ENCODE results near the gene MSMB.
"Not testable (repeated sequence)": the region's sequence is repeated elsewhere in the genome, so short reads cannot be mapped to it uniquely, and the experiment has no call there.

MSMB gene, protein sequence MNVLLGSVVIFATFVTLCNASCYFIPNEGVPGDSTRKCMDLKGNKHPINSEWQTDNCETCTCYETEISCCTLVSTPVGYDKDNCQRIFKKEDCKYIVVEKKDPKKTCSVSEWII

DNA sequence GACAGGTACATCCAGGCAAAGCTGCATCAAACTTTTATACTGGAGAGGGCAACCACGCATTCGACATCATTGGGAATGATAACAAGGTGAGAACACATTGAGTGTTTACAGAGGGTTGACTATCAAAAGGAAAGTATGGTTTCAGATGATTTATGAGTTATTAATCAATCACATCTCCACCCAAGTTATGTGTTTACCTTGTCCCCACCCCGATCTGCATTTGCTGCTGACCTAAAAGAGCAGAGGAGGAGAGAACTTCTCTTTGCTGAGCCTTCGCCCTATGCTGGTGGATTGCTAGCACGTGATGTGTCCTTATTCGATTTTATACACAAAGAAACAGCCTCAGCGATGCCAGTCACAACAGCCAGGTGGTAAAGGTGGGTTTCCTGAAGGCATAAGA, at the start of gene MSMB:
MSMB (minus strand) TSS at position 9 of the 400 bp plus-strand sequence. CDS start 32 bp downstream, outside the sequence.
- no peak for DNase-seq

DNA sequence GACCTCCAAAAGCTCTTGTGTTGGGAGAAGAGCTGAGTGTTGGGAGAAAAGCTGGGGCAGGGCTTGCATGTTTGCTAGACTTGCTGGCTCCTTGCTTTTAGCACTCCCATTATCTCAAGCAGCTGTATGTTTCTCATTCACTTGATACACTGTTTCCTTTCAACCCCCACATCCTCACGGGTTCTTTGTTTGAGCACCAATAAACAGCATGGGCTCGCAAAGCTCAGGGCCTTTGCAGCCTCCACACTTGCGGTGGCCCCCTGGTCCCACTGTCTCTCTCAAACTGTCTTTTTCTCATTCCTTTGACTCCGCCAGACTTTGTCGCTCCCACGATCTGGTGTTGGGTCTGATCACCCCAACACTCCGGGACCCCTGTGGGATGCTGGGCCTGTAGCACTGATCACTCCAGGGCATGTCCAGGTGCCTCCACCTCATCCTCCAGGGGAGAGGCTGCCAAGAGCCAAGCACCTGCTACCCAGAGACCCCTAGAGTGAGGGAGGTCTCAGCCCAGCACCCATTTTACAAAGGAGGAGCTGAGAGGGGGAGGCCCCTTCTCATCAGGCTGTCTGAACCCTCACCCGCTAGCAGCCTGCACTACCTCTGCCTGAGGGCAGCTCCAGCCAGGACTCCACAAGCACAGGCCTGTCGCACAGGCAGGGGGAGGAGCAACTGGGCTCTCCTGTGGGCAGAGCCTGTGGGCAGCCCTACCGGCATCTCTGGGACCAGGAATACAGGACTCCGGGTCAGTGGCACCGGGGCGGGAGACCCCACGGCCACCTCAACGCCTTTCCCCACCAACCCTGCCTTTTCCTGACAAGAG, 49.1 kb upstream of the MSMB start:
- no peak for DNase-seq

DNA sequence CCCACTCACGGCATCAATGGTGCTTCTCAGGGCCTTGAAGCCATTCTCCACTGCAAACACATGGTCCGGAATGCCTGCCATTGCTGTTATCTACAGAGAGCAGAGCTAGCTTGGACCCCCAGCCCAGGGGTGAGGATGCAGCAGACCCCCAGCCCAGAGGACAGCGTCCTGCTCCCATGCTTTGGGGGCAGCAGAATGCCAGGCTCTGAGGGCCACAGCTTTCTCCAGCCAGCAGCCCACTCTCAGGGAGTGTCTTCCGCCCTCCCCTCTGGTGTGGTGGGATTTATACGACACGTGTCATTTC, 48.1 kb upstream of the MSMB start:
- no peak for DNase-seq

DNA sequence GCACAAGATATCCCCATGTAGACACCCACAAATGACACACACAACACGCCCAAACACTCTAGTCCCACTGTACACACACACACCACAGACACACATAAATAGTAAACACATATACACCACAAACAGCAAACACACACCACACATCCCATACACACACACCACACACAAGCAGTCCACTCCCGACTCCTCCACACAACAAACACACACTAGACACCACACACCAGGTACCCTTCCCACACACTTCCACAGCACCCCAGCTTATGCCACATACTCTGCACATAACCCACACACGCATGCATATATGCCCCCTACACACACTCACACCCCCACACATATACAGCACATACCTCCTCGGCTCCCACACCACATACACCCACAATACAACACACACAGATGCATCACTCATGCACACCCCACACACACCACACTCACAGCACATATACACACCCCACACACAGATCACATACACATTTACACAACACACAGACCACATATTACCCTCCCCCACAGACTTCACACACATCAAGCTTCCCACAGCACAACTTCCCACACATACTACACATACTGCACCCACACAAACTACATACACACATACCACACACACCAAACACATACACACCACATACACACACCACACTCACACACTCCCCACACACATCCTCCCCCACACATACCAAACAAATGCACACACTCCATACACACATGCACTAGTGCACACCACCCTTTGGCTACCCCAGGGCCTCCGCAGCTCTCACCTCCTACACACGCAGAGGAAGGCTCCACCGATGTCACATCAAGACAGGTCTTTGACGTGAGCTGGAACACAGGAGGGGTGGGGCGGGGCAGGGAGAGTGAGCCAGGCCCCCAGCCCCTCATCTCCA, 47.5 kb upstream of the MSMB start:
- DNase-seq: not testable (repeated sequence)

DNA sequence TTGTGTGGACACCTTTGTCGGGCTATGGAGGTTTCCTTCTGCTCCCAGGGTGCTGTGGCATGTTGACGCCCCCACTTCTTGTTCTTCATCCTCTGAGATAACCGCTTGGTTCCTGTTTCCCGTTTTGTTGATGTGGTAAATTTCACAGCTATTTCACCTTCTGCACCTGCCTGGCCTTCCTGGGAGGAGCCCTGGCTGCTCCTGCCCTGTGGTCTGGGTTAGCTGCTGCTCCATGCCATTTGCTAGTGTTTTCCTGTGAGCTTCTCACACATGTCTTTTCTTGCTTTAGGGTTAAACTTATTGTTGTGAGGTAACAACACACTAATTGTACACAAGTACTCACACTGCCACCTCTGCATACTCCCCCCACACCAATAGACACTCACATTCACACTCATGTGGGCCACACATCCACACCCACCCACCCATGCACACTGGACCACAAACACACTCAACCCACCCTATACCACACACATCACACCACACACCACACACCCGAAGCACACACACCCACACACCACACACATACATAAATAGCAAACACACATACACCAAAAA, 46.5 kb upstream of the MSMB start:
- no peak for DNase-seq

DNA sequence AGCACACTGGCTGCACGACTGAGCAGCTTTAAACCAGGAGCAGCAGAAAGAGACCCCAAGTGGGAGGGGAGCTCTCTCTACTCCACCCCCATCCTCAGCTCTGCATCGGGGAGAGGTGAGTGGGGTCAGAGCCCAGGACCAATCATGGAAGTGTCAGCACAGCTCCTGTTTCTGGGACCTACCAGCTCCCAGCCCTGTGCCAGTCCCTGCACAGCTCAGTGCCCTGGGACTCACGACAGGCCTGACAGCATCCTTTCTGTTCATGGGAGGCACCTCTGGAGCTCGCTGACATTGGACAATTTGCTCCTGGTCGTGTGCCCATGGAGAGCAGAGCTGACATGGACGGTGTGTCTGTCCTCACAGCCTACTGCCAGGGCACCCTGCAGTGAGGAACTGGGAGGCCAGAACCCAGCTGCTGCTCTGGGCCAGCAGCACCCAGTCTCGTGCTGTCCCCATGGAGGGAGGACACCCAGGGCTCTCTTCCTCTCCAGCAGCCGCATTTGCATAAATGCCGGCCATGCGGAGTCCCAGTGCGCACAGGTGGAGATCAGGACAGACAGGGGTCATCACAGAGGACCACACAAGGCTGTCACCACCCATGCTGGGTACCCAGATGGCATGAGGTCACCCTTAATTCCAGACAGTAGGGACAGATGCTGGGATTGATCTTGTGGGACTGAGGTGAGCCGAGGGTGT, 45.9 kb upstream of the MSMB start:
- DNase-seq: no peak

DNA sequence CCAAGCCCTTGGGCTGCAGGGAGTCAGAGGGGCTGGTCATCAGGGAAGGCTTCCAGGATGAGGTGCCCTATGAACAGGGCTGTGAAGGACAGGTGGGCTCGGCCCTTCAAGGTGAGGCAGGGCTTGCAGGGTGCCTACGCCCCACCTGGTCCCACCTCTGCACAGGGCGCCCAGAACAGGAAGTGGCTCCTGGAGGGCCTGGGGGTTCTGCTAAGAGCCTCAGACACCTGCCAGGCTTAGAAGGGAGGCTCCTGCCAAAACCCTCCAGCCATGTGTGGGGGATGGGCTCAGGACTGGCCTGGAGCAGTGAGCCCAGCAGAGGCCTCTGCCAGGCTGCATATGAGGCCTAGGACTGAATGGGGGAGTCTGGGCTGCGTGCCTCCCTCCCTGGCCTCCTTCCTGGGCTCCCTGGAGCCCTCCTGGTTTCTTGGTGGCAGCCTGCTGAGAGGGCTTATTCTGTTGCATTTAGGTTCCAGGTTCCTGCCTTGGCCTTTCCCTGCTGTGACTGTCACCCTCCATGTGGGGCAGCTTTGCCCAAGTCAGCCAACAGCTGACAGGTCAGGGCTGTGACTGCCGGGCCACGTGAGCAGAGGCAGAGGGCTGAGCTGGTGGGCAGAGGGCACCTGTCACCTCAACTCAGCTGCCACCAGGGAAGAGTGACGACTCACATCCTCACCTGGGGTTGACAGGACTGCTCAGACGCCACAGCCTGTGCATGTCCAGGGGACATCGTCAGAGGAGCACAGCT, 45.2 kb upstream of the MSMB start:
- no peak for DNase-seq

DNA sequence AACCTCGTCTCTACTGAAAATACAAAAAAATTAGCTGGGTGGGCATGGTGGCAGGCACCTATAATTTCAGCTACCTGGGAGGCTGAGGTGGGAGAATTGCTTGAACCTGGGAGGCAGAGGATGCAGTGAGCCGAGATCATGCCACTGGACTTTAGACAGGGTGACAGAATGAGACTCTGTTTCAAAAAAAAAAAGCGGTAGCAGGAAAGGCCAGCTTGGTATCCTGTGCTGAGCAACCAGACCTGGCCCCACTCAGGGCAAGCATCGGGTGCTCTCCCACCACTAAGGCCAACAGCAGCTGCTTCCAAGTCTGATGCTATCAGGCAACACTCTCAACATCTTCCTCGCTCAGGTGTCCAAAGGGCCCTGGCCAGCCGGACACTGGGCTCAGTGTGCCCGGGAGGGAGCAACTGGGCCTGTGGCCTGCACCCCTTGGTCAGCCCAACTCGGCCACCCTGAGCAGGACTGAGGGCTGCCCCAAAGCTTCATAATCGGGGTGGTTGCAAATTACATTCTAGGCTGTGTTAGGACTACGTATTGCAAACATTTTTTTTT, 44.3 kb upstream of the MSMB start:
- DNase-seq: no peak

DNA sequence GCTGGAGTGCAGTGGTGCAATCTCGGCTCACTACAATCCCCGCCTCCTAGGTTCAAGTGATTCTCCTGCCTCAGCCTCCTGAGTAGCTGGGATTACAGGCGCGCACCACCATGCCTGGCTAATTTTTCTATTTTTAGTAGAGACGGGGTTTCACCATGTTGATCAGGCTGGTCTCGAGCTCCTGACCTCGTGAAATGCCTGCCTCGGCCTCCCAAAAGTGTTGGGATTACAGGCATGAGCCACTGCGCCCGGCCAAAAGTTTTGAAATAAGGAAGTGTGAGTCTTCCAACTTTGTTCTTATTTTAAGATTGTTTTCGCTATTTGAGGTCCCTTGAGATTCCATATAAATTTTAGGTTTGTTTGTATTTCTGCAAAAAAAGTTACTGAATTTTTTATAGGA, 41.3 kb upstream of the MSMB start:
- not testable (repeated sequence) for DNase-seq

DNA sequence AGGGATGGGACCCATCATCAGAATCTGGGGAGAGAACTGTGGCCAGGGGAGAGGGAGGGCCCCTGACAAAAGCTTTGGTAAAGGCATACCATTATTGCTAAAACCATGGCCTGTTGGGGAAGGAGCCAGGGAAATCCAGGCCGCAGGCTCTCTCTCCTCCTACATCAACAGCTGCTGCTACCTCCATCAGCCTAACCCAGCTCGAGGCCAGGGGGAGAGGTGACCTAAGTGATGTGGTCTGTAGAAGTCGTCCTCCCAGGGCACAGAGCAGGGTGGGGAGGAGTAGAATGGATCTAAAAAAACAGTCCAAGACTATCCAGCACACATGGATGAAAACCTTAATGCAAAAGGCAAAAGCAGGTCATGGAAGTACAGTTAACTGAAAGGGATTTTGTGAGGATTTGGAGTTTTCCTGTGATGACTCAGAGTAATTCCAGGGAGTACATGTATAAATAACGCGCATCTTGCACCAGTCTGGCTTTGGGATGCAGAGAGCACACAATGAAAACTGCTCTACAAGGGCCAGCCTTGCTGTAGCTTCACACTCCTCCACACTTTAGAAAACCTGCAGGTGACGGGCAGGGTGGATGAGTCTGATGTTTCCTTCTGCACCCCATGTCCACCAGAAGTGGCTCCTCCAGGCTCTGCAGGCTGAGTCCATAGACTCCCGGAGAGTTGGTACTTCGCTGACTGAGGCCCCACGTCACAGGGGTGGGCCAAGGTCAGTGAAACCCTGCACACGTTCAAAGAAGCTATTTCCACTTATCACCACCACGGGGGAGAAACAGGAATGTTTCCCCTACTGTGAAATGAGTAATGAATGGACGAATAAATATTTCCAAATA, 38.5 kb upstream of the MSMB start:
- DNase-seq: no peak

DNA sequence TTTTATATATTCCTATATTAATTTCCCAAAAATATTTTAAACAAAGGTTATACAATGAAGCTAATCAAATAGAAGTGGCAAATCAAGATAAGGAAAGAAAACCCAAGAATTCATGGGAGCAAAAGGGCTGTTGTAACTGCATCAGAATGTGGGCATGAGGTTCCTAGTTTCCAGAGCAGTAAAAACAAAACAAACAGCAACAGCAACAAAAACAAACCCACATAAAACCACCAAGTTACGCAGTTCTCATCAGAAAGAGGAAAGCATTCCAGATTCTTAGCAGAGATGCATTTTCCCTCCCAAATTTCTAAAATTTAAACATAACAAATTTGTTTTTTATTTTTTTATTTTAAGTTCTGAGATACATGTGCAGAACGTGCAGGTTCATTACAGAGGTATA, 34.8 kb upstream of the MSMB start:
- no peak for DNase-seq

DNA sequence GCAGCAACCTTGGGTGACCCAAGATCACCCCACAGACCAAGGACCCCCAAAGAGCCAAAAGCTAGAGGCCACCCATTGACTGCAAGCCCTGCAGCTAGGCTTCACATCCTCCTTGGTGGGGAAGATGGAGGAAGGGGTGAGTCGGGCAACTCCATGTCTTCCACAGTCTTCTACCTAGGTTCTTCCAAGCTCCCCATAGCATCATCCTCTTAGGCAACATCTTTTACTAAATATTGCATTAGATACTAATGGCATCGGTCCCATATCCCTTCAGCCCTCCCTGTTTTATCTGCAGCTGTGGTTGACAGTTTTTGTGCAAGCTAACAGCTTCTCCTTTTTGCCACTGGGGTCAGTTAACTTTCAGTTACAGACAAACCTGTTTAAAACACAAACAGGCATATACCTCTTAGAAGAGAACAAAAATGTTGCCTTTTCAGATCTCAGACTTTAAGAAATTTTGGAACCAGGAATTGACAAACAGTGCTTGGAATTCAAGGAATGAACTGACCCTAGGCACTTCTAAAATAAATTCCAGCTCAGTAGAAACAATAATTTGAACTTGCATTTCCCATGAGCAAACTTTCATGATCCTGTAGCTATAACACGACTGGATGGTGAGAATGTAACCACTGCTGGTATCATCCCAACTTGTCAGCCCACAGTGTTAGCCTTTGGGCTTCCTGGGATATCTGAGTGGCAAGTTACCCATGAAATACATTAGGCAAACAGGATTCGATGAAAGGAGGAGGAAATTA, 33.9 kb upstream of the MSMB start:
- DNase-seq: no peak

DNA sequence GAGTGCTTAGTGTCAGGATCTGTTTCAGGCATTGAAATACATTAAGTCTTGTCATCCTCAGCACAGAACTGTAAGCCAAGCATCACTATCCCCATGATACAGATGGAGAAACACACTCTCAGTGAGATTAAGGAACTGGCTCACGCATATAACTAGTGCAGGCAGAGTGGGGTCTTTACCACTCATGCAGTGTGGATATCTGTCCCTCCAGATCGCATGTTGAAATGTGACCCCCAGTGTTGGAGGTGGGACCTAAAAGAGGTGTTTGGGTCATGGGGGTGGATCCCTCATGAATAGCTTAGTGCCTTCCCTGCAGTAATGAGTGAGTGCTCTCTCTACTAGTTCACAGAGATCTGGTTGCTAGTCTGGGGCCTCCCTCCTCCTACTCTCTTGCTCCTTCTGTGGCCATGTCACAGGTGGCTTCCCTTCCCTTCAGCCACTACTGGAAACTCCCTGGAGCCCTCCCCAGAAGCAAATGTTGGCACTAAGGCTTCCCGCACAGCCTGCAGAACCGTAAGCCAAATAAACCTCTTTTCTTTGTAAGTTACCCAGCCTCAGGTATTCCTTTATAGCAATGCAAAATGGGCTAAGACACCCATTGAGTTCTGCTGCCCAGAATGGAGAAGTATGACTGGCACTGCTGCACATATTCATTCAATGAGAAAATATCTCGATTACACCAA, 31.8 kb upstream of the MSMB start:
- DNase-seq: no peak

DNA sequence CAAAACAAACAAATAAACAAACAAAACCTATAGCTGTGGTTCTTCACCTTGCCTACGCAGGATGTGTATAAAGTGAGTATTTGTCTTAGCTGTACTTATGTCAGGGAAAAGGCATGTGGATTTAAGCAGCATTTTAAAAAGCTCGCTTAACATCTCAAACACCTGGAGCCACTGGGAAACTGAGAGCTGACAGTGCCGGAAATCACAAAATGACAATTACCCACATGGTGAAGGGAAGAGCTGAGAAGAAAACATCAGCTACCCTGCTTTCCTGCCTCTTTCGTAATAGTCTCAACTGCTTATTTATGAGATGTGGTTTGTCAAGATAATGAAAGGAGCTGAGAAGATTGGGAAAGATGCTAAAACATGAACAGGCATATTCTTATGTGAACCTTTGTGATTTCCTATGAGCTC, 31.1 kb upstream of the MSMB start:
- DNase-seq: no peak

DNA sequence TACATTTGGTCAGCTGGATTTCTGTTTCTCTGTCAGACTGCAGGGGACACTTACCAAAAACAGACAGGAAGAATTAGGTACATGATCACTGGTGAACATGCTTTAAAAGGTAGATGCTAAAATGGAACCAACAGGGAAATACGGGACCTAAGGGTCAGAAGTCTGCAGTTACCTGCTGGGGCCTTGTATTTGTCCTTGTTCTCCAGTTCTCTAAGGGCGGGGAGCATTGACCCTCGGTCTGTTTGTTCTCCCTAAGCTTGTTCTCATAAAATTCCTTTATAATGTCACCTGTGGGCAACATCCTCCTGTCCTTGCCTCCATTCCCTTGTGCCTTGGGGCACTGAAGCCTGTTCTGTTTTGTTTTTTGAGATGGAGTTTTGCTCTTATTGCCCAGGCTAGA, 29.8 kb upstream of the MSMB start:
- no peak for DNase-seq

DNA sequence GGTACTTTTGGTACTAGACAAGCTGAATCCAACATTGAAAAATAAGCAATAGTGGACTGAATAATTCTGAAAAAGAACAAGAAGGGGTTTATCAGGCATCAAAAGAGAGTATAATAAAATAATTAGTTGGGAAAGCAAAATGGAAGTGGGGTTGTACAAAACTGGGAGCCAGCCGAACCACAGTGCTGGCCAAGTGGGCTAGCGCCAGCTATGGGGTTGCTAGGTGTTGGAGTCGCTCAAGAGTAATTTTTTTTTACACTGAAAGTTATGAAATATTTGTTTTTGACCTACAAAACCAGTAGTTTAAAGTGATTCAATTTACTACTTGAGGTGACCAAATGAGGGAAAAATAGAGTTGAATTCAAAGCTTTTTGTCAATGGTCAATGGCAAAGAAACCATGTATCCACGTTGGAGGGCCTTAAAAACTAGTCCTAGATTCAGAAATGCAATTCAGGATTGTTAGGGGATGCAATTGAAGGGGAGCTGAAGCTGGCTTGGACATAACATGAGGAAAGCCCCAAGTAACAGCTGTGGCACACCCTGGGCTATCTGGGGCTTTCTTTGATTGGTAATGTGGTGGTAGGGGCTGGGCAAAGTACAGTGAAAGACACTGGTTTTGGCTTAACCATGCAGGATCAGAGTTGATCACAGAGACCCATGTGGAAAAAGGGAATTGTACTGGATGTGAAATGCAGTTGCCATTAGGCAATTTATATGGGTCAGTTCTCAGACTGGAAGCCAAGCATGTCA, 28.3 kb upstream of the MSMB start:
- no peak for DNase-seq

DNA sequence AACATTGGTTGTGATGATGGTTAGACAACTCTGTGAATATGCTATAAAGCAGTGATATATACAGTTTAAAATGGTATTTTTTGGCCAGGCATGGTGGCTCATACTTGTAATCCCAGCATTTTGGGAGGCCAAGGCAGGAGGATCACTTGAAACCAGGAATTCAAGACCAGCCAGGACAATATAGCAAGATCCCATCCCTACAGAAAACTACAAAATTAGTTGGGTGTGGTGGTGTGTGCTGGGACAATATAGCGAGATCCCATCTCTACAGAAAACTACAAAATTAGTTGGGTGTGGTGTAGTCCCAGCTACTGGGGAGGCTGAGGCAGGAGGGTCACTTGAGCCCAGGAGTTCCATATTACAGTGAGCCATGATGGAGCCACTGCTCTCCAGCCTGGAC, 27.5 kb upstream of the MSMB start:
- DNase-seq: no peak

DNA sequence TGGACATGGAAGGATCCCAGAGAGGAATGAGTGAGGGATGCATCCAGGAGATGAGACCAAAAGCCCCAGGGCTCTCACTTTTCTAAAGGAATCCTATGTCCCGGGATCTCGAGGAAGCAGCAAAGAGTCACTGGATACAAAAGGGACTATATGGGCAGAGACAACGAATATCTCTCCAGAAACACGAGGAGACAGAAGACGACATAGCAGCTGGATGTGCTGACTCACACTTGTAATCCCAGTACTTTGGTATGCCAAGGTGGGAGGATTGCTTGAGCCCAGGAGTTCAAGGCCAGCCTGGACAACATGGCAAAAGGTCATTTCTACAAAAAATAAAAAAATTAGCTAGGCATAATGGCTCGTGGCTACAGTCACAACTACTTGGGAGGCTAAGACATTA, 24.7 kb upstream of the MSMB start:
- DNase-seq: no peak

Data from NCI-H2171 treated with DMSO at 0.1 percent for 48 hours (cell line).